Osteoblast (primary cell): Measurements from ENCODE around the gene ADAMTSL2. TPM values are rescaled to one million over a fixed set of nuclear protein-coding genes. Genes with fewer than 3 reads are reported as not detected.

Experiments
- DNase-seq: peaks from one replicate; pipeline ENCODE4 v3.0.0; 2011; ENCODE audit warnings: low spot score, mixed read lengths; ENCODE audit not compliant: insufficient read length; ENCODE audit errors: missing footprints
- H2AFZ ChIP-seq: 2 replicates; pipeline ENCODE4 v1.6.0; 2011; ENCODE audit warnings: mild to moderate bottlenecking, low read length
- H3K27ac ChIP-seq: 2 replicates; pipeline ENCODE4 v1.5.1; 2011; ENCODE audit warnings: mild to moderate bottlenecking, low read depth, low read length, moderate library complexity
- H3K27me3 ChIP-seq: 2 replicates; pipeline ENCODE4 v1.6.0; 2012; ENCODE audit warnings: mild to moderate bottlenecking, control low read depth, inconsistent platforms, low read length, moderate library complexity; ENCODE audit not compliant: insufficient read depth
- H3K36me3 ChIP-seq: 2 replicates; pipeline ENCODE4 v1.5.1; 2011; ENCODE audit warnings: mild to moderate bottlenecking, low read length, control low read depth, moderate library complexity; ENCODE audit not compliant: insufficient read depth
- H3K4me1 ChIP-seq: 2 replicates; pipeline ENCODE4 v1.5.1; 2011; ENCODE audit warnings: mild to moderate bottlenecking, low read length, control low read depth, moderate library complexity; ENCODE audit not compliant: insufficient read depth
- H3K4me2 ChIP-seq: 2 replicates; pipeline ENCODE4 v1.6.0; 2011; ENCODE audit warnings: mild to moderate bottlenecking, low read length; ENCODE audit not compliant: insufficient read depth
- H3K4me3 ChIP-seq: fragments of 200-600 bp; sonication (generic); 3 replicates; pipeline ENCODE4 v1.5.1; 2012; ENCODE audit warnings: mild to moderate bottlenecking, low read length, inconsistent platforms; ENCODE audit not compliant: insufficient read depth
- H3K79me2 ChIP-seq: 2 replicates; pipeline ENCODE4 v1.6.0; 2012; ENCODE audit warnings: mild to moderate bottlenecking, low read length, control low read depth, inconsistent platforms; ENCODE audit not compliant: insufficient read depth
- H3K9me3 ChIP-seq: 2 replicates; pipeline ENCODE4 v1.5.1; 2011; ENCODE audit warnings: low read depth, low read length, control low read depth
- H4K20me1 ChIP-seq: 2 replicates; pipeline ENCODE4 v1.6.0; 2012; ENCODE audit warnings: mild to moderate bottlenecking, low read length, control low read depth; ENCODE audit not compliant: insufficient read depth
- CTCF ChIP-seq: IDR thresholded peaks from 2 replicates; pipeline ENCODE4 v1.5.1; 2011; ENCODE audit warnings: mild to moderate bottlenecking, low read depth, low read length, moderate library complexity; ENCODE audit errors: extremely low read depth
- total RNA-seq: library from RNA; depleted of rRNA; stranded (reverse); fragments of >200 nt; gene quantifications from 2 replicates; pipeline ENCODE4 v1.2.3, GENCODE V29; 2012

The ADAMTSL2 gene
- total RNA-seq, 1 donor = under 0.01 TPM

DNA sequence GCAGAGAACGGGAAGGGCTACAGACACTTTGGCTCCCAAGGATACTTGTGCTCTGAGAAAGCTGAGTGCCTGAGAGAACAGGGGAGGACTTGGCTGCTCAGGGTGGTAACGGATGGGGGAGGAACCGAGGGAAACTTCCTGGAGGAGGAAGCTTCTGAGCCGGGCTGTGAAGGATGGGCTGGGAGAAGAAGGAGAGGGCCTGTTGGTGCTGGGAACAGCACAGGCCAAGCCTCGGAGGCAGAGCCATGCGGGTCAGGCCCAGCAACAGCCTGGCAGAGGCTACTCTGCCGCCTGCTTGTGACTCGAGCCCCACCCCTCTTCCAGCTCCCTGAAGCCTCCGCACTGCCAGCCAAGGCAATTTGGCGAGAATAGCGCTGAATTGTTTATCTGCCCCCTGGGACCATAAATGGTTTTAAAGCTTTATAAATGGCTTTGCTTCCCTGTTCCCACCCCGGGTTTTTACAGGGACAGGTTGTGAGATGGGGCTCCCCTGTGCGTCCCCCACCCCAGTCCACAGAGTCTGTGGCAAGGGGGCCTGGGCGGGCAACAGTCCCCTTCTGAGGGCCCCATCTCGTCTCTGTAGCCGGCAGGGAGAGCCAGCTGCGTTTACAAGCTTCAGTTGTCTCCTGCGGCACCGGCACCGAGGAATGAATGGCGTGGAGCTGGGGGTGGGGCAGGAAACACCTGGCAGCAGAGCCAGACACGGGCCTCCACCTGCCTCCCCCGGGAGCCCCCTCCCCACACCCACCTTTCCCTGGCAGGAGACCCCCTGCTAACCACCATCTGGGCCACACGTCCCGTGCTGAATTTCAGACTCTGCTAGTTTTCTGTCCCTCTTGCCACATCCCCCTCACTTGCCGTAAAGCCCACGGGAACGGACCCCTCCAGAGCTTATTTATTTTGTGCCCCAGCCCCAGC, 50.3 kb downstream of the ADAMTSL2 start:
- no peak for DNase-seq
- Histone ChIP-seq H3K4me2 (no peak overlapping the region), H3K4me3 (no peak overlapping the region), H2AFZ (no peak overlapping the region), H3K27ac (no peak overlapping the region), H4K20me1 (no peaks in the 10 kb centered on the region), H3K27me3 (peaks cover 42% of the 10 kb centered on the region), H3K36me3 (no peaks in the 10 kb centered on the region), H3K4me1 (no peaks in the 10 kb centered on the region), H3K9me3 (no peaks in the 10 kb centered on the region), H3K79me2 (no peaks in the 10 kb centered on the region)
- no peak for TF ChIP-seq CTCF

DNA sequence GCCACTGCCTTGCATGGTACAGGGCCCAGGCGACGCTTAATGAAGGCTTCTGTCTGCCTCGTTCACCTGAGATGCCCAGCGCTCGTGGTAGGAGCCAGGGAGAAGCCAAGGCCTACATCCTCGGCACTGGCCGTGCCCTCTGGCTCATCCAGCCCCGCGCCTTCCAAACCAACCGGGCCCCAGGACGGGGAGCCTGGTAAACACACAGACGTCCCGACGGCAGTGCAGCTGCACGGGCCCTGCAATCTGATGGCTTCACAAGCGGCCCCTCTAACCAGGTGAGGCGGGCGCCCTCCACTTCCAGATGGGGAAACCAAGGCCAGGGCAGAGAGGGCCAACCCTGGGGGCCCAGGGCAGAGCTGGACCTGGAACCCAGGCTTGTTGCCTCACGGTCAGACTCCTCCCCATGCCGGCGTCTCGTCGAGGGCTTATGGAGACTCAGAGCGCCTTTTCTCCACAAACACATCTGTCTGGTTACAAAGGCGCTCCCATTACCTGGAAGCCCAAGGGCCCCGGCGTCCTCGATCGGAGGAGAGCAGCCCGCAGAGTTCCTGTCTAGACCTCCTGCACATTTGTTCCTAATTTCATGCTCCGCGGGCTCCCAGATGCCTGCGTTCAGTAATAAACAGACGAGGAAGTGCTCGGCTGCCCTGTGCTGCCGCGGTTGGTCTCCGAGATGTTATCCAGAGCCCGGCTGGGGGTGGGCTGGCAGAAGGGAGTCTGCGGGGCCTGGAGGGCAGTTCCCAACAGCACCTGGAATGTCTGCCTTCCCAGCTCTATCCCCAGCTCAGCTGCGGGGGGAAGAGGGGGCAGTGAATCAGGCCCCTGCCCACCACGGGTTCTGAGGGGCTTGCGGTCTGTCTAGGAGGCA, 51.2 kb downstream of the ADAMTSL2 start:
- Histone ChIP-seq H3K4me3 (no peak overlapping the region), H3K4me1 (no peaks in the 10 kb centered on the region), H4K20me1 (no peaks in the 10 kb centered on the region), H3K27me3 (peaks cover 42% of the 10 kb centered on the region), H3K36me3 (no peaks in the 10 kb centered on the region), H3K27ac (no peak overlapping the region), H2AFZ (no peak overlapping the region), H3K79me2 (no peaks in the 10 kb centered on the region), H3K9me3 (no peaks in the 10 kb centered on the region), H3K4me2 (no peak overlapping the region)
- DNase-seq = no peak
- no peak for TF ChIP-seq CTCF

DNA sequence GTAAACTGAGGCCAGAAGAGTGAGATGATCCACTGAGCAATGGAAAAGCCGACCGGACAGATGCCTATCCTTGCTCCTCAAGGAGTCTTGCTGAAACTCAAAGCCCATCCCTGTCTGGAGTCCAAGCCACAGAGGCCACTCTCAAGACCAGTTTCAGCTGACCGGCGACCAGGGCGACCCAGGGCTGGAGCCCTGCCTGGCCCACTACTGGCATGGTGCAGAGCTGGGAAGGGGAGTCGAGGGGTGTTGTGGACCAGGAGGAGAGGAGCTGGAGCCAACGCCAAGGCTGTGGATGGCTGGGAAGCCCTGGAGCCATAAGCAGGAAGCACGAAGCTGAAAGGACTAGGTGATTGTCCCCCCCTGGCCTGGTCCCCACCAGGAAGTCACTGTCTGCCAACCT, 52.5 kb downstream of the ADAMTSL2 start:
- H3K27ac ChIP-seq = no peak overlapping the region
- H2AFZ ChIP-seq = no peak overlapping the region
- no peak overlapping the region for H3K4me2 ChIP-seq
- no peaks in the 10 kb centered on the region for H3K4me1 ChIP-seq
- no peak for TF ChIP-seq CTCF
- H3K36me3 ChIP-seq = no peaks in the 10 kb centered on the region
- peaks cover 42% of the 10 kb centered on the region for H3K27me3 ChIP-seq
- H3K9me3 ChIP-seq = no peaks in the 10 kb centered on the region
- DNase-seq = no peak
- H3K4me3 ChIP-seq = no peak overlapping the region
- H4K20me1 ChIP-seq = no peaks in the 10 kb centered on the region
- no peaks in the 10 kb centered on the region for H3K79me2 ChIP-seq

DNA sequence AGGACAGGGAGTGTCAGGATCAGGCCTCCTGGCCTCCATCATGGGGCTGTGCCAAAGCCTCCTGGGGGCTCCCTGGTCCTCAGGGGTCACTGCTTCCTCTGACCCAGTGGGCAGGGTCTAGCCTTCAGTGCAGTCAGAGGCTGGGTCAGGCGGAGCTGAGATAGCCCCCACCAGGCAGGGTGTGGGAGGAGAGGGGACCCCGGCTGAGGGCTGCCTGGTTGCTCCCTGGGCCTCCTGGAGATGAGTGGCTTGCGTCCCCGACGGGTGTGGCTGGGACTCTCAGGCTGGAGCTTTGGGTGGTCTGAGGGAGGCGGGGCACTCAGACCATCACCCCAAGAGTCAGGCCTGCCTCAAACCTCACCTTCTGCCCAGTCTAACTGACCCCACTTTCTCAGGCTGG, 53.0 kb downstream of the ADAMTSL2 start:
- H3K27me3 ChIP-seq = peaks cover 42% of the 10 kb centered on the region
- H2AFZ ChIP-seq = no peak overlapping the region
- DNase-seq = no peak
- no peaks in the 10 kb centered on the region for H4K20me1 ChIP-seq
- H3K27ac ChIP-seq = no peak overlapping the region
- no peak for TF ChIP-seq CTCF
- no peaks in the 10 kb centered on the region for H3K79me2 ChIP-seq
- H3K36me3 ChIP-seq = no peaks in the 10 kb centered on the region
- no peaks in the 10 kb centered on the region for H3K9me3 ChIP-seq
- no peaks in the 10 kb centered on the region for H3K4me1 ChIP-seq
- H3K4me2 ChIP-seq = no peak overlapping the region
- no peak overlapping the region for H3K4me3 ChIP-seq
